ENCODE measurements around the gene ZNF184. TPM values are rescaled to one million over a fixed set of nuclear protein-coding genes. Genes with fewer than 3 reads are reported as not detected.

ZNF184 gene
- total and polyA plus RNA-seq, 2 of the 4 experiments (the other 2 are of a cell fraction): 2.8 to 8.1 TPM

DNA sequence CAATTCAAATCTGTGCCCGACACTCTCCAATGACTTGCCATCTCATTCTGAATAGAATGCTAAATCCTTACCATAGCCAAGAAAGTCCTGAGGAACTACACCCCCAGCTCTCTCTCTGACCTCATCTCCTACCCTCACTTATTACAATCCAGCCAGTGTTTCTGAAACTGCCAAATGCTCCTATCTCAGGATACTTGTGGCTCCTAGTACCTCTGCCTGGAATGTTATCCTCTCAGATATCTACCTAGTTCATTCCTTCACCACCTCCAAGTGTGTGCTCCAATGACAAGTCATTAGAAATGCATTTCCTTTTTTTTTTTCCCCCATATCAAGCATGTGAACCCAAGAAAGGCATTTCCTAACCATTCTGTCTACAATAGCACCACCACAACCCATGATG, 24.4 kb downstream of the ZNF184 start:
- 100% methylated on average over 1 of the region's 1 CpG; no CpG with 5 or more reads in 1 of the 2 experiments for WGBS, 2 experiments (ENCODE audit: extremely low coverage in 2 of 2, insufficient read length in 1 of 2)
- Histone ChIP-seq H4K8ac (ENCODE audit: low read depth in 2 of 2, low read length in 2 of 2) (no peak overlapping the region), H4K20me1 (ENCODE audit: insufficient read depth, low read length) (no peaks in the 10 kb centered on the region), H3K14ac (replicated peaks; ENCODE audit: low read depth, low read length) (no peak overlapping the region), H2AK5ac (ENCODE audit: low read depth, low read length) (no peak overlapping the region), H3K4me2 (ENCODE audit: low read depth, low read length) (no peak overlapping the region), H3K56ac (ENCODE audit: extremely low read depth, insufficient read depth, low read length) (no peak overlapping the region), H2AFZ (replicated peaks; ENCODE audit: low read length, poor library complexity) (no peak overlapping the region), H3K18ac (ENCODE audit: low read depth, low read length) (no peak overlapping the region), H3K27ac (ENCODE audit: insufficient read depth, low read length) (no peak overlapping the region), H2AK9ac (replicated peaks; ENCODE audit: low read depth, low read length, poor library complexity) (no peak overlapping the region), H3K4me3 (ENCODE audit: insufficient read depth, low read depth, low read length) (no peak overlapping the region), H3K9ac (ENCODE audit: low read depth, low read length) (no peak overlapping the region), H3K23ac (ENCODE audit: low read depth, low read length) (no peak overlapping the region), H3K9me1 (ENCODE audit: insufficient read depth, low read length) (no peaks in the 10 kb centered on the region), H3K27me3 (ENCODE audit: control insufficient read depth, insufficient read depth, low read length) (no peaks in the 10 kb centered on the region), H3K4me1 (ENCODE audit: control insufficient read depth, insufficient read depth, low read length) (no peaks in the 10 kb centered on the region), H3K36me3 (ENCODE audit: control insufficient read depth, insufficient read depth, low read length) (peaks cover 20% of the 10 kb centered on the region), H2BK120ac (ENCODE audit: low read depth, low read length) (no peak overlapping the region), H3K4ac (ENCODE audit: low read depth, low read length) (no peak overlapping the region), H3K9me3 (ENCODE audit: control insufficient read depth, insufficient read depth, low read length) (peaks cover 47% of the 10 kb centered on the region), H4K5ac (ENCODE audit: low read depth, low read length) (no peak overlapping the region), H2BK20ac (ENCODE audit: low read depth, low read length) (no peak overlapping the region), H4K91ac (ENCODE audit: insufficient read depth, low read depth, low read length) (no peak overlapping the region), H3K79me1 (ENCODE audit: low read depth in 1 of 2, low read length in 2 of 2) (no peaks in the 10 kb centered on the region; a peak in 1 of 4 replicates), H2BK5ac (ENCODE audit: low read depth, low read length, poor library complexity, severe bottlenecking) (no peak overlapping the region), H2BK15ac (ENCODE audit: low read depth, low read length) (no peak overlapping the region)
- ChIA-PET POLR2A (ENCODE audit: unreplicated experiment) (no interaction called here), CTCF (no interaction called here)
- BruUV-seq (replicated peaks): no TSS peak
- no peak for TF ChIP-seq CHD1 (IDR thresholded peaks at IDR 0.05; ENCODE audit: low read depth, low read length)
- TF ChIP-seq BHLHE40 (IDR thresholded peaks at IDR 0.05; ENCODE audit: low read depth, low read length): no peak
- no peak for TF ChIP-seq POLR2A (IDR thresholded peaks at IDR 0.05; ENCODE audit: low read depth, low read length)
- TF ChIP-seq MXI1 (IDR thresholded peaks at IDR 0.05; ENCODE audit: borderline replicate concordance, low read depth, low read length): no peak
- no peak for TF ChIP-seq RCOR1 (IDR thresholded peaks at IDR 0.05; ENCODE audit: insufficient replicate concordance, low read length)
- dilution Hi-C loops (cut with HindIII; ENCODE audit: low sequenced_read_pairs, unreplicated experiment): no loop called here
- in situ Hi-C loops (cut with MboI; ENCODE audit: low sequenced_read_pairs): no loop called here
- no peak for ATAC-seq (ENCODE audit: low read depth)
- no peak for DNase-seq
- intact Hi-C loops (cut with micrococcal nuclease): no loop called here

Data from IMR-90 (cell line).